GM19438 (cell line): ENCODE data around the gene PPP1R37.
A peak's percentile ranks its signal among the peaks of the same experiment; 100 is the strongest.

ENCODE experiments used
- ATAC-seq: cut with Tn5 transposase; IDR thresholded peaks from one replicate; pipeline ENCODE4 v1.9.1; 2021; ENCODE audit warnings: low read depth; ENCODE audit not compliant: unreplicated experiment

PPP1R37 gene

DNA sequence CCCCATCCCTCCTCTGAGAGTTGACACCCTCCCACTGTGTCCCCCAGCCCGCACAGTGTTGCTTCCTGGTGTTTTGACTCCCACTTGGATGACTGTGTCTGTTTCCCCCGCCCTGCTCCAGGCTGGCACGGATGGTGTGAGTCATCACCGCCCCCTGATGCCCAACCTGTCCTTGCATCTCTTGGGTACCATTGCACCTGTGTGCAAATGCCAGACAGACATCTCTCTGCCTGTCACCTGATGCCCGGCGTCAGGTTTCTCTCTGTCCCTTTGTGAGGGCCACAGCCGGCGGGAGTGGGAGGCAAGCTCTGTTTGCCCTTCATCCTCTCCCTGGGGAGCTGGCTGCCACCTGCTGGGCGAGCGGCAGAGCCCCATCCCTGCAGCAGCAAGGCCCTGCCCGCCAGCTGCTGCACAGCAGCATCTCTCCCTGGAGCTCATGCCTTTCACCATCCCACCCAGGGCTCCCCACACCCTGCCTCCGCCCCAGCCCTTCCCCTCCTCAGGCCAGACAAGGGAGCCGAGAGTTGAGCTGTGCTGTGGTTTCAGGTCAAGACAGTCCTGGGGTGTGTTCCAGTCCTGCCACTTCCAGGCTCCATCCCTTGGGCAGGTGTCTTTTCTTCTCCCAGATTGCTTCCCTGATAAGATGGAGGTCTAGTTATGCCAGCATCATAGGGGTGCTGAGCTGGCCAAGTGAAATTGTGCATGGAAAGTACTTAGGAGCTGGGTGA lies 38.1 kb downstream of the PPP1R37 start:
- ATAC-seq = no peak

GRCh38 chr19:45133661-45134060 lies 40.7 kb downstream of the PPP1R37 start:
- no peak for ATAC-seq

DNA sequence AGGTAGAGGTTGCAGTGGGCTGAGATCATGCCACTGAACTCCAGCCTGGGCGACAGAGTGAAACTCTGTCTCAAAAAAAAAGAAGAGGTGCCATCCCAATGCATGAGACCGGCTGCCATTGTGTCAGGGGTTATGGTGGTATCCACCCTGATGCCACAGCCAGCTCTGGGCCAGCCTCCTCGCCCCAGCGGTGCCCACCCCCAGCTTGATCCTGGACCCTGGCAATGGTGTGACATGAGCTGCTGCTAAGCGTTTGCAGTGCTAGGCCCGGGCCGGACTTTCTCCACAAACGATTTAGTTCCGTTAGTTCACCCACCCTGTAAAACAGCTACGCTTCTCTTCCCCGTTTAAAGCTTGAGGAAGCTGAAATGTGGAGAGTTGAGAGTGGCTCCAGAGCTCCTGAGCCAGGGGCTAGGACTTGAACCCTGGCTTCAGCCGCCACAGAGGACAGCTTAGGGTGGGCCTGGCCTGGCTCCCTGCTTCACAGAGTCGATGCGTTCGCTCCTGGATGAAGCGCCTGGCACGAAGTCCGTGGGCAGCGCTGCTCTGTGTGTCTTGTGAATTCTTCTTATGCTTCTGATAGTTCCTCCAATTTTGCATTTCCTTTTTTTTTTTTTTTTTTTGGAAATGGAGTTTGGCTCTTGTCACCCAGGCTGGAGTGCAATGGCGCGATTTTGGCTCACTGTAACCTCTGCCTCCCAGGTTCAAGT lies 42.4 kb downstream of the PPP1R37 start:
- ATAC-seq = no peak

- ATAC-seq = peak; percentile 15
These were observed 43.7 kb downstream of the PPP1R37 start for GRCh38 chr19:45136507-45137178.

DNA sequence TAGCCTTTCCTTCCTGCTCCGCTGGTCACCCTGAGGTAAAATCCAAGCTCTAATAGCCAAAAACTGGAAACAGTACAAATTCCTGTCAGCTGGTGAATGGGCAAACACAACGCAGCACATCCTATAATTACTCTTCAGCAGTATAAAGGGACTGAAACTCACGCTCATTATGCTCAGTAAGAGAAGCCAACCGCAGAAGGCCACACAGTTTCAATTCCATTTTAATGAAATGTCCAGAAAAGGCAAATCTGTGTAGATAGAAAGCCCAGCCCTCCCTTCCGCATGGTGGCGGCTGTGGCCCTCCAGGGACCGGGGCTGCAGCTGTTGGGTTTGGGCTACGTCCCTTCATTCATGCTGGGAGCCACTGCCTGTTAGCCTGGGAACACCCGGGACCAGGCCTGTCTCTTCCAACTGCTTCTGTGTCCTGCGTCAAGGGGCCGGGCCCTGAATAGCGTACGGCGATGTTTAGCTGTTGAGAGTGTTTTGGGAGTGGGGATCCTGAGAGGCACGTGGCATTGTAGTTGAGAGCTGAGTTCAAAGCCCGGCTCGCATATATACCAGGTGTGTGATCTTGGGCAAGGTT lies 44.3 kb downstream of the PPP1R37 start:
- ATAC-seq = peak; percentile 79

DNA sequence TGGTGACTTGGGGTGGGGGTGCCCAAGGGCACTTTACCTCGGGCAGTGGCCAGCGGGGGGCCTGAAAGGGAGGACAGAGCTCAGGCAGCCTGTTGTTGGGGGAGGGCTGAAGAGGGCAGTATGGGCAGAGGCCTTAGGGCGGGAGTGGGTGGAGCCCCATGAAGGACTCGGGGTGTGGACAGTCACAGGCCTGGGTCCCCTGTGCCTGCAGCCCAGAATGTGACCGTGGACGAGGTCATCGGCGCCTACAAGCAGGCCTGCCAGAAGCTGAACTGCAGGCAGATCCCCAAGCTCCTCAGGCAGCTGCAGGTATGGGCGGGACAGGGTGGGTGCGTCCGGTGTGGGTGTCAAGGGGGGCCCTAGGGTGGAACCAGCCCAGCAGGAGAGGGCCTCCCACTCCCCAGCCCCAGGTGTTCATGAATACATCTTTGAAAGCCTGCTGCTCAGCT lies 45.3 kb downstream of the PPP1R37 start:
- ATAC-seq = no peak

DNA sequence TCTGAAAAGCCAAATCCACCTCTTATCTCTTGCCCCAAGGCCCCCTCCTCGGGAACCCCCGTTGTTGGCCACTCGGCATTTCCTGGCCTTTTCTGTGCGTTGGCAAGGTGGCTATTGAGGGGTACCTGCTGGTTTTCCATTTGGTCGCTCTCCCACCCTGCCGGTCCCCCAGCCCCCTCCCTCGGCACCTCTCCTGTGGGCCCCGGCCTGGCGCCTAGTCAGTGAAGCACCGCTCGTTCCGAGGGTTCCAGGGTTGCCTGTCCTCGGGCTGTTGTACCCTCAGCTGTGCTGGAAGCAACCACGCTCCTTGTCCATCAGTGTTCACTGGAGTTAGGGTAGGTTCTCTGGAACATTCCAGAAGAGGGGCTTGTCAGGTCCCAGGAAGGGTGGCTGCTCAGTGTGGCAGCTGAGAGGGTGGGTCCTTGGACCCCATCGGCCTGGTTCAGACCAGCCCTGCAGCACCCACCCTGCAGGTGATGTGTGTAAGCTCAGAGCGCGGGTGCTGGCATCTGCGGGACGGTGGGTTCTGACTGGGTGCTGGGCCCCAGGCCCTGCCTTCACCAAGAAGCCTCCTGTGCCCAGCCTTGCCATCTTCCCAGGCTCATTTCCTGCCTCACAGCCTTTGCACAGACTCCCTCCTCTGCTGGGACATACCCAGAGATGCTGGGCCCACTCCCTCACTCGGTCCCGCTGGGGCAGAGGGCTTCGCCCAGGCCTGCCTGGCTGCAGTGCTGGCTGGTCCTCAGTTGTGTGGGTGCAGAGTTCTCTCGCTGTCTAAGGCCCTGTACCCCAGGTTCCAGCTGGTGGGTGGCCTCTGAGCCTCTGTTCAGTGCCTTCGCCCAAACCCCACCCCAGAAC lies 46.5 kb downstream of the PPP1R37 start:
- ATAC-seq = no peak

DNA sequence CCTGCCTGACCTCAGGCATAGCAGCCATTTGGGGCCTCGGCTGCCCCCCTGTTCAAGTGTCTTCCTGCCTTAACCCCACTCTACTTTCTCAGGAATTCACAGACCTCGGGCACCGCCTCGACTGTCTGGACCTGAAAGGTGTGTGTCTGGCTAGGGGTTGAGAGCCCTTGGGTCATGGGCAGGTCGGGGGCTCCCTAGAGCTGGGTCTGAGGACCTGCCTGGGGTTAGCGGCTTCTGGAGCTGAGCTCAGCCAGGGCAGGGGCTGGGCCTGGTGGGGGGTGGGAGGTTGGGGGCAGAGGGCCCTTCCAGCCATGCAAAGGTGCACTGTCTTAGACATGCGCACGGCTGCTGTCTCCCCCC lies 47.1 kb downstream of the PPP1R37 start:
- ATAC-seq = no peak

GRCh38 chr19:45140533-45140932 lies 47.6 kb downstream of the PPP1R37 start:
- no peak for ATAC-seq

DNA sequence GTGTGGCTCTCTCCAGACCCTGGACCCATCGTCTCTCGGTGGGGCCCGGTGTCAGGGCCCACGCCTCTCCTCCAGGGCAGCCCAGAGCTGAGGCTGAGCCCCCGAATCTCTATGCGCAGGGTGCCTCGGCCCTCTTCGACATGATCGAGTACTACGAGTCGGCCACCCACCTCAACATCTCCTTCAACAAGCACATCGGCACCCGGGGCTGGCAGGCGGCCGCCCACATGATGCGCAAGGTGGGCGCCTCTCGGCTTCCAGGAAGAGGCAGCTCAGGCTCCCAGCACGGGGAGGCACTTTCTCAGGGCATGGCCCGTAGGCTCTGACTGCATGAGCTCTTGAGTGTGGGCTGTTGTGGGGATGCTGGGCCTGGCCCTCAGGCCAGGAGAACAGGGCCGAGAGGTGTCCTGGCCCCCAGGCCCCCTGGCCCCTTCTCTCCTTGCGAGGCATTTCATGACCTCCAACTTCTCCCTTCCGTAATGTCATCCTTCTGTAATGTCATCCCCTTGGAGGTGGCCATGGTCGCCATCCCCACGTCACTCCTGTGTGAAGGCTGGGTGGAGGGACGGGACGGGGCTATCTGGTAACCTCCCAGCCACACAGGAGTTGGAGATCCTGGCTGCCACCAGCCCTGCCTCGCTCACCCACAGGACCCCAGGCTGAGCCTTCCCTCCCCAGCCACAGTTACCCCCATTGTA lies 48.4 kb downstream of the PPP1R37 start:
- no peak for ATAC-seq

GRCh38 chr19:45142016-45142725 lies 49.2 kb downstream of the PPP1R37 start:
- ATAC-seq = no peak

DNA sequence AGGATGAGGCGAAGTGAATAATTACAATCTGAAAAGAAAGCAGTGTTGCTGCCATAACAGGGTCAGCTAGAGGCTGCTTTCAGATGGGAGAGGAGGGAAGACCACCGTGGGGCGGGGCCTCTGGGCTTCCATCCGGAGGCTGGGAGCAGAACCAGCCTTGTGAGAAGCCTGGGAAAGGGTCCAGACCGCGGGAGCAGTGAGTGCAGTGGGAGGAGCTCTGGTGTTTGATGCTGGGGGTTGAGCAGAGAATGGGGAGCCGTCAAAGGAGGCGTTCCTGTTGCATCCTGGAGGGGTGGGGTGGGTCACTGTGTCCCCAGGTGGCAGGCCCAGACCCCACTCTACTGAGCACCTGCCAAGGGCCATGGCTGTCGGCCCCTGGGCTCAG lies 49.7 kb downstream of the PPP1R37 start:
- no peak for ATAC-seq

- no peak for ATAC-seq
These were observed 51.7 kb downstream of the PPP1R37 start for GRCh38 chr19:45144431-45145269.

DNA sequence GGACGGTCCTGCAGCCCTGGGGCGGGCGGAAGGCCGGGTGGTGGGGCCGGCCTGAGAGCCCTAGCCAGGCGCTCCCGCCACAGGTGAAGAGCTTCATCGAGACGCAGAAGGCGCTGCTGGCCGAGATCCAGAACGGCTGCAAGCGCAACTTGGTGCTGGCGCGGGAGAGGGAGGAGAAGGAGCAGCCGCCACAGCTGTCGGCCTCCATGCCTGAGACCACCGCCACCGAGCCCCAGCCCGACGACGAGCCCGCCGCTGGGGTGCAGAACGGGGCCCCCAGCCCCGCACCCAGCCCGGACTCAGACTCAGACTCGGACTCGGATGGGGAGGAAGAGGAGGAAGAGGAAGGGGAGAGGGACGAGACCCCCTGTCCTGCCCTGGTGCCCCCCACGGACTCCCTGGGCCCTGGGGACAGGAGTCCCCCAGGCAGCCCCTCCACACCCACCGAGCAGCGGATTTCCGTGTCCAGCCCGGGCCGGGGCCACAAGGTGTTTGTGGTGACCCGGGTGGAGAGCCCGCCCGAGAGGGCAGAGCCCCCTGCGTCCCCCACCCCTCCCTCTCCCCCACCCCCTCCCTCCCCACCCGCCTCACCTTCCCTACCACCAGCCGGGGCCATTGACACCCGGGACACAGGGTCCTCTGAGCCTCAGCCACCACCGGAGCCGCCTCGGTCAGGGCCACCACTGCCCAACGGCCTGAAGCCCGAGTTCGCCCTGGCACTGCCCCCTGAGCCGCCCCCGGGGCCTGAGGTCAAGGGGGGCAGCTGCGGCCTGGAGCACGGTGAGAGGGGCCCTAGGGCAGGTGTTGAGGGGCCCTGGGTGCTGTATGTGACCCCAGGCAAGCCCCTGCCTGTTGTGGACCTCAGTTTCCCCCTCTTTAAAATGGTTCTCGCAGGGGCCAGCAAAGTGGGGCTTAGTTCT lies 52.6 kb downstream of the PPP1R37 start:
- no peak for ATAC-seq

GRCh38 chr19:45146251-45146650 lies 53.3 kb downstream of the PPP1R37 start:
- no peak for ATAC-seq

DNA sequence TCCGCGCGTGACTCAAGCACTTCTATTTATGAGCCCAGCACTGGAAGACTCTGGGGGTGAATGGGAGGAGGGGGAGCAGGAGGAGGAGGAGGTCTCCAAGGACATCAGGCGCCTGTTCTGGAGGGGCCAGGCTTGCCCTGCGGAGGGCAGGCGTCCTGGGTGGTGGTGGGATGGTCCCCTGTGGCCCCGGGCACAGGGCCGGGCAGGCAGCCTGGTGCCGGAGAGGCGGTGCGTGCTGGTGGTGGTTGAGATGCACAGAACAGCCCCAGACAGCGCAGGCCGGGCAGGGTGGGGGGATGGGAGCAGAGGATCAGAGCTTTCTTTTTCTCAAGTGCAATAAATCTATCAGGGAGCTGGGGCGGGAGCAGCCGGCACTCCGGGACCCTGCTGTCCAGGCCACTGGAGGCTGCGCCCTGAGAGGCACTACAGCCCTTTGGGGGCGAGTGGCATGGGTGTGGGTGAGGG lies 53.8 kb downstream of the PPP1R37 start:
- no peak for ATAC-seq
